Measurements from ENCODE around the gene NR4A2.
A peak's percentile ranks its signal among the peaks of the same experiment; 100 is the strongest.

DNA sequence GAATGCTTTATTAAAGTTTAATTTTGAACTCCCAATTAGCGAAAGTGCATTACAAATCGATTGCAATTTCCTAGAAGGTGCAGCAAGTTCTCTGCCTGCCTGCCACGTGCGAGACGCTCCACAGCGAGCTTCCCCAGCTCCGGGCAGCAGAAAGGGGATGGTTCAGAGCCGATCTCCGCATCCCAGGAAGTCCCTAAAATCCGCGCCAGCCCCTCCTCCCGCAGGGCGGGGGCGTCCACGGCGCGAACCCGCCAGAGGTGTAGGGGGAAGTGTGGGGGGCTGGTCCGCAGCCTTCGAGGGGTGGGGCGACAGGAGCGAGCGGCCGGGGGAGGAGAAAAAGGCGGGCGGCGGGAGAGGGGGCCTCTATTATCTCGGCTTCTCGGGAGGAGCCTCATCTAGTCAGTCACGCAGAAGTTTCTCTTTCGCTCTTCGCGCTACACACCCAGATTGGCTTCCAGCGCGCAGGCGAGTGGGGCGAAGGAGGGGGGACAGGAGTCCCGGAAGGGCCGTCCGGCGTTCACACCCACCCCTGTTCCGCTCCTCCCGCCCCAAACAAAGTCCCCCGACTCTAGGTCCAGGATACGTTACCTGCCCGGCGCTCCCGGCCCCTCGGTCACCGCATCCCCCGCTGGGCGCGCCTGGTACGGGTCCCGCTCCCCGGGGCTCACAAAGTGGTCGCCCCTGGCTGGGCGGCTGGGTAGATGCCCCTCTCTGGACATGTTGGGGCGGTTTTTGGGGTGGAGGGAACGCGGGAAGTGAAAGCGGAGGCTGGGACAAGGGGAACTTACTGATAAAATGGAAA lies 9.1 kb upstream of the NR4A2 start:
- TF ChIP-seq, protein P1, sequence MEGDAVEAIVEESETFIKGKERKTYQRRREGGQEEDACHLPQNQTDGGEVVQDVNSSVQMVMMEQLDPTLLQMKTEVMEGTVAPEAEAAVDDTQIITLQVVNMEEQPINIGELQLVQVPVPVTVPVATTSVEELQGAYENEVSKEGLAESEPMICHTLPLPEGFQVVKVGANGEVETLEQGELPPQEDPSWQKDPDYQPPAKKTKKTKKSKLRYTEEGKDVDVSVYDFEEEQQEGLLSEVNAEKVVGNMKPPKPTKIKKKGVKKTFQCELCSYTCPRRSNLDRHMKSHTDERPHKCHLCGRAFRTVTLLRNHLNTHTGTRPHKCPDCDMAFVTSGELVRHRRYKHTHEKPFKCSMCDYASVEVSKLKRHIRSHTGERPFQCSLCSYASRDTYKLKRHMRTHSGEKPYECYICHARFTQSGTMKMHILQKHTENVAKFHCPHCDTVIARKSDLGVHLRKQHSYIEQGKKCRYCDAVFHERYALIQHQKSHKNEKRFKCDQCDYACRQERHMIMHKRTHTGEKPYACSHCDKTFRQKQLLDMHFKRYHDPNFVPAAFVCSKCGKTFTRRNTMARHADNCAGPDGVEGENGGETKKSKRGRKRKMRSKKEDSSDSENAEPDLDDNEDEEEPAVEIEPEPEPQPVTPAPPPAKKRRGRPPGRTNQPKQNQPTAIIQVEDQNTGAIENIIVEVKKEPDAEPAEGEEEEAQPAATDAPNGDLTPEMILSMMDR (IDR thresholded peaks at IDR 0.05 in 4 of 5, conservative IDR thresholded peaks at IDR 0.05 in 1 of 5) = no peak
- peak; percentile 65 to 71 for TF ChIP-seq POLR2A (IDR thresholded peaks at IDR 0.05)

Measured in gastrocnemius medialis (tissue), 4 donors.